Anterior cingulate cortex (tissue), 58 donors: ENCODE data around the gene CSTPP1.
"Not testable (repeated sequence)": the region's sequence is repeated elsewhere in the genome, so short reads cannot be mapped to it uniquely, and the experiment has no call there.

Source experiments
- DNase-seq, 58 donors: peaks; one replicate each; lab custom pipeline; 2025; lab: John Stamatoyannopoulos, UW

Gene CSTPP1

DNA sequence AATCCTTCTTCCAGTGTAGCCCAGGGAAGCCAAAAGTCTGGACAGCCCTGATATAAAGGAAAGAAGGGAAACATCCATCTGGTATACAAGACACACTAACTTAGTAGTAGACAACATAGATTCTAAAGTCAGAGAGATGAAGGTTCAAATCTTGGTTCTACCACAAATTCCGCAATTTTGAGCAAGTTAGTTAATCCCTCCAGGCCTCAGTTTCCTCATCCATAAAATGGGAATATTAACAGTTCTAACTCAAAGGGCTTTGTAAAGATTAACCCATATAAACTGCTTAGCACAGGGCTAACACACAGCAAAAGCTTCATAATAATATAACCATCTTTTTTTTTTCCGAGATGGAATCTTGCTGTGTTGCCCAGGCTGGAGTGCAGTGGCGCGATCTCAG is 29.0 kb upstream of the CSTPP1 start:
- DNase-seq: no peak

GRCh38 chr11:46912526-46913150 is 23.9 kb upstream of the CSTPP1 start:
- DNase-seq: peak in 10 of 58 donors; percentile 20 to 52 (median 32)

- DNase-seq: peak in 5 of 58 donors; percentile 23 to 47 (median 33)
These were observed 23.1 kb upstream of the CSTPP1 start for GRCh38 chr11:46913484-46913883.

DNA sequence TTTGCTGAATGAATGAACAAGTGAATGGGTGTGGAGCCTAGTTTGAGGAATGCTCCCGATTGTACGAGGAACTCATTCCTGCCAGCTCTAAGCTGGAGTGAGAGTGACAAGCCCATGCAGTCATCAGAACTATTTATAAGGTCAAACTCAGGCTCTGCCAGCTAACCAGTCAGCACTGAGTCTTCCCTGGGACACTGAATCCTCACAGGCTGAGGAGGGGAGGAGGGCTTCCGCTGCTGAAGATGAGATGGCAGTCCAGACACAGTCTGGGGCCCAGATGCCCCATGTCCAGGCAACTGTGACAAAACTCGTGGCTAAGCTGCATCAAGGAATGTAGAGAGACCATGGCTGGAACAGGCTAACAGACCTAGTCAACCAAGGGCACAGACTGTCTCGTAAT is 22.2 kb upstream of the CSTPP1 start:
- peak in 7 of 58 donors; percentile 19 to 62 (median 27) for DNase-seq

GRCh38 chr11:46914910-46915309 is 21.7 kb upstream of the CSTPP1 start:
- no peak for DNase-seq

- peak in 14 of 58 donors; percentile 19 to 56 (median 30) for DNase-seq
These were observed 20.1 kb upstream of the CSTPP1 start for GRCh38 chr11:46916286-46917108.

DNA sequence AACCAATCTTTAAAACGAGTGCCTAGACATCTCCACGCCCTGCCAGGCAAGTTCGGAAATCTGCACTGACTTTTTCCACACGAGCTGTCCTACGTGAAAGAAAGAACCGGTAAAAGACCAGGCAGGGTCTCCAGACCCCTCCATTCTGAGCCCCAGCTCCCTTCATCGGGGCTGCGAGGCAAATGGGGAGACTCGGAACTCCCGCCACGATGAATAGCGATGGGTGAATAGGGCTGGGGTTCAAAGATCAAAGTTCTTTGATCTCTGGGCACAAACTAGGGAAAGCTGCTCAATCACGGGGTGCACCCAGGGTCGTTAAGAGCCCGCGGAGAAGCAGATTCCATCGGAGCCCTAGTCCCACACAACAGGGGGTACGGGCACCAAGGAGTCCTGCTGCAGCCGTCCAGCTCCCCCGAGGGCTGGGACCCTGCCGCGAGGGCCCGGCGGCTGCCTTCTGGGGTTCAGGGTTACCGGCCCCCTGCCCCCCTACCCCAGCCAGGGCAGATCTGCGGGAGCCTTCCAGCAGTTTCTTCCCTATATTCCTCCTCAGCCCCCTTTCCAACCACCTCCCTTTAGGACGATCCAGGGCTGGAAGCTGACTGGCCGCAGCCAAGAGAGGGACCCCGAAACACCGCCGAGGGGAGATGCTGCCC is 19.3 kb upstream of the CSTPP1 start:
- DNase-seq: no peak

DNA sequence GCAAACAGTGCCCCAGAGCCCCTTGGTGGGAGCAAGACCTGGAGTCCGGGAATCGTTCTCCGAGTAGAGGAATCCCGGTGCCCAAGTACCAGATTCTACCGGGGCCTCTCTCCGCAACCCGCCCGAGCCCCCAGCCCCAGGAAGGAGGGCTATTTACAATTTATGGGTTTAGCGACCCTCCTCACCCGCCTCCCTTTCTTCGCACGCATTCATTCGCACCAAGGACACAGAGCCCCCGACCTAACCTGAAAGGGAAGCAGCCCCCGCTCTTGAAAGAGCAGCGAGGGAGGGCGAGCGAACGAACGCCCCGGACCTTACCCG is 18.8 kb upstream of the CSTPP1 start:
- DNase-seq: no peak

DNA sequence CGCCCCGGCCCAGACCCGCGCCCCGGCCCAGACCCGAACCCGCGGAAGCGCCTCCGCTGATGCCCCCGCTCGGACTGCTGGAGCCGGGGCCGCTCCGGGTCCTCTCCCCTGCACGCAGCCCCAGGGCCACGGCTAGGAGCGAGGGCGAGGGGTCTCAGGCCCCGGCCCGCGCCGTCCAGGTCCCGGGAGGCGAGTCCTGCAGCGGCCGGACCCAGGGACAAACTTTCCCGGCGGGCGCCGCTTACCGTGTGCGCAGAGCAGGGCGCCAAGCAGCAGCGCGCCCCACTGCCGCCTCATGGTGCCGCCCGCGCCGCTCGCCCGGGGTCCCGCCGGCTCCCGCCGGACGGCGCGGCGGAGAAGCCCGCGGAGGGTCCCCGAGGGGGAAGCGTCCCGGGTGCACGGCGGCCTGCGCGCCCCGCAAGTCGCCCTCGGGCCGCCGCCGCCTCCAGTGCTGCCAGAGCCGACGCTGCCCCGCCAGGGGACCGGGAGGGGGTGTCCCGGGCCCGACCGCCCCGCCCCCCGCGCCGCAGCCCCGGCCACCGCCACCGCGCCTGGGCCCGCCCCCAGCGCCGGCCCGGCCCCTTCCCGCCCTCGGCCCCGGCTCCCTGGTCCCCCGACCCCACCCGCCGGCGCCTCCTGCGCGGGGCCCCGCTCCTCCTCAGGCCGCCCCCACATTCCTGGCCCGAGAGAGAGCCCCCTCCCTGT is 18.3 kb upstream of the CSTPP1 start, which contains the start of gene LRP4:
Gene LRP4, minus strand, starts transcription at position 468 of the 705 bp plus-strand sequence. Its CDS starts 171 bp downstream, at position 297.
- DNase-seq: peak in 38 of 58 donors; percentile 30 to 72 (median 46)

DNA sequence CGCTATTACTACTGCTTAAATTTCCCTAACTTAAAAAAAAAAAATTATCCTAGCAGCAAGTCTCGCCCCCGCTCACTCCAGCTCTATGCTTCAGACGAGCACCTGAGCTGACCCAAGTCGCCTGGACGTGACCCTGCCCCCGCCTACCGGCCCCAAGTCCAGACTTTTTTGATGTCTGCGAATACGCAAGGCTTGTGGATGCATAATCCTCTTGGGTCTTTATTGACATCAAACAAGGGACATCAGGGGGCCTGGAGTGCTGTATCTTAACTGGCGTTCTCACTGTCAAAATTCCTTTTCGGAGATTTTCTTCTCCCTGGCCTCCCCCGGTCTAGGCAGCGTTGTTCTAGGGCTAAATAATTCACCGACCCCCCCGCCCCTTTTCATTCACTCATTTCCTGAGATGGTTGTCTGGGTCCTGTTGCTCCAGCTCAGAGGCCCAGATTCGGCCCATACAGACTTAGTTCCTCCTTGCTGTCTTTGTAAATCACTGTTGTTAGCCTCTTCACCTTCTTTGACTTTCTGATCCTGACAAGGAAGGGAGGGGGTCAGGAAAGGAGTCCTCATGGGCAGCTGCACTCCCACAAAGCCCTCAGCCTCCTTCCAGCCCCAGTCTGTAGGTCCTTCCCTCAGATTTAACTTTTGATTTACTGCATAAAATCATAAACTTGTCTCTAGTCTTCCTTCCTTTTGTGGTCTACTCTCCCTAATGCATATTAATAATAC is 17.6 kb upstream of the CSTPP1 start:
- DNase-seq: no peak

- DNase-seq: peak in 12 of 58 donors; percentile 26 to 52 (median 39)
These were observed 15.8 kb upstream of the CSTPP1 start for GRCh38 chr11:46920755-46921154.

DNA sequence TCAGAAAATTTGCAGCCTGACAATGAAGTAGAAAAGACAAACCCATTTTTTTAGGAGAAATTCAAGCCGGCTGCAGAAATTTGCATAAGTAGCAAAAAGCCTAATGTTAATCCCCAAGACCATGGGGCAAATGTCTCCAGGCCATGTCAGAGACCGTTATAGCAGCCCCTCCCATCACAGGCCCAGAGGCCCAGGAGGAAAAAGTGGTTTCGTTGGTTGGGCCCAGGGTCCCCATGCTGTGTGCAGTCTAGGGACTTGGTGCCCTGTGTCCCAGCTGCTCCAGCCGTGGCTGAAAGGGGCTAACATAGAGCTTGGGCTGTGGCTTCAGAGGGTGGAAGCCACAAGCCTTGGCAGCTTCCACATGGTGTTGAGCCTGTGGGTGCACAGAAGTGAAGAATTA is 8.6 kb upstream of the CSTPP1 start:
- not testable (repeated sequence) for DNase-seq

GRCh38 chr11:46928701-46929100 is 7.9 kb upstream of the CSTPP1 start:
- DNase-seq: not testable (repeated sequence)

DNA sequence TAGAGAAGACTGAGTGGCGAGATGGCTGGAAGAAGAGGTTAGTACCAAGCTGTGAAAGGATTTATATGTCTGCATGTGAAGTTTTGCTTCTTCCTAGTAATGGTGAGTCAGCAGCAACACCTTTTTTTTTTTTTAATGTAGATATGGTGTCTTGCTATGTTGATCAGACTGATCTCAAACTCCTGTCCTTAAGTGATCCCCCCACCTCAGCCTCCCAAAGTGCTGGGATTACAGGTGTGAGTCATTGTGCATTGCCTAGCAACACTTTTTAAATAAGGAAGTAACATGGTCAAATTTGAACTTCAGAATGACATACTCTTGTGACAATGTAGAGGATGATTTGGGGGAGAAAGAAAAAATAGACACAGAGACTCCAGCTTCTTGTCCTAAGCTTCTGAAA is 6.5 kb upstream of the CSTPP1 start:
- DNase-seq: no peak

DNA sequence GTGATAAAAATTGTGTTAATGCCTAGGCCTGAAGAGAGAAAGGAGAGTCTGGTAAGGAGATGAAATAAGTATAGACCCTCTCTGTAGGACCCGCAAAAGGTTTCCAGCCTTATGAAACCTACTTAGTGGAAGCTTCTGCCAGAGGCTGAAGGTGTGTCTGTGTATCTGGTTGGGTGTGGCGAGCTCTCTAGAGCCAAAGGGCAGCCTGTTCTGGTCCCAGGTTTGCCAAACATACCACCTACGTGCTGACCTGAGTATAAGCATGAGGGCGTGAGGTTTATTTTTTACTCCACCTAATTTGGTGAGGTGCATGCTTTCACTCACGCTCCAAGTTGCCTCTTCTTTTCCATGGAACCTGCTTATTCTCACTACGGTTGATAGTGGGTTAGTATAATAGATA is 5.6 kb downstream of the CSTPP1 start:
- DNase-seq: no peak

DNA sequence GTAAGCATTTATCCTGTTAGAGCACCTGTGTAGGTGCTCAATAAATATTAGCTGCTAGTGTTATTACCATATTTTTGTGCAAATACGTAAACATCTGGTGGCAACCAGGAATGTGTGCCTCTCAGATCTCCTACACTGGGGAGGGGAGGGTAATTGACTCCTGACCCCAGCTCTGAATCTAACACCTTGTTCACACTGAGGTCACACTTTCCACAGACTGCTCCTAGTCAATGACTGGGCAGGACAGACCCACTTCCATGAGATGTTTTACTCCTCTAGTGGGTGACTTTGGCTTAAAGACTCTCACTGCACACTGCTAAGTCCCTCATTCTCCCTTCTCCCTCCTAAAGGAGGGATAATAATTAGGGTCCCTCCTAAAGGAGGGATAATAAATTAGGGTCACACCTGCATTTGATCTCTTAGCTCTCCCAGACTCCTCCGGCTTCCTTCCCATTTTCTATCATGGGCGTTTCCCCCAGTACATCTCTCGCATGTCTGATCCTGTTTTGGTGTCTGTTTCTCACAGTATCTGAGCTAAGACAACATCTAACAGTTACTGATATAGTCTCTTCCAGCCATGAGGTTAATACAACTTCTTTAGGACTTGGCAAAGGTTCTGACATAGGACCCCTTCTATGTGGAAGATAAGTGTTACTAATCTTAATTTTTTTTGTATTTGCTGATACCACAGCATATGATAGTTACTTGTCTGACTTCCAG is 8.0 kb downstream of the CSTPP1 start:
- DNase-seq: no peak

DNA sequence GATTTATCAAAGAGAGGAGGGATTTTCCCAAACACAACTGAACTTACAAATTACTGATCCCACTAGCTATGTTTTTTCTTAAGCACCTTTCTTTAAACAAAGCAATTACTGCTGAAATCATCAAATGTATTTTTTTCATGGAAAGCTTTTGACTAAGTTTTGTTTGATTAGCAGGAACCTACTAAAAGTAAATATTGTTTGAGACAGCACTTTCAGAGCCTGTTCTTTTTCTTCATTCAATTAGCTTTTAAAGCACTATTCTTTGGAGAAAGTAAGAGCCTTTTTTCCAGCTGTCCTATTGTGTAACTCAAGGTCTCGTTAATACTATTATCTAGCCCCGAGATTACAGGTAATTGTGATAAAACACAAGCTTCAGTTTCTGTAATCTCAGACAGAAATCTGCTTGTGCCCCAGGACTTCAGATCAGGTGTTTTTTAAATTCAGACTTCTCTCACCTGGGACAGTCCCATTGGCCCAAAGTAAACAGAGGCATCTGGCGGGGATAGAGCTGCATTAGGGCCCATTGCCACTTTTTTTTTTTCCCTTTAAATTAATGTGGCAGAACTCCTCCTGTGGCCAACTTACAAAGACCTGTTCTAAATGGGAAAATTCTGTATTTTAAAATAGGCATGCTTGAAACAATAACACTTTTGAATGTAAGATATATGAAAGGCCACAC is 11.0 kb downstream of the CSTPP1 start:
- no peak for DNase-seq

DNA sequence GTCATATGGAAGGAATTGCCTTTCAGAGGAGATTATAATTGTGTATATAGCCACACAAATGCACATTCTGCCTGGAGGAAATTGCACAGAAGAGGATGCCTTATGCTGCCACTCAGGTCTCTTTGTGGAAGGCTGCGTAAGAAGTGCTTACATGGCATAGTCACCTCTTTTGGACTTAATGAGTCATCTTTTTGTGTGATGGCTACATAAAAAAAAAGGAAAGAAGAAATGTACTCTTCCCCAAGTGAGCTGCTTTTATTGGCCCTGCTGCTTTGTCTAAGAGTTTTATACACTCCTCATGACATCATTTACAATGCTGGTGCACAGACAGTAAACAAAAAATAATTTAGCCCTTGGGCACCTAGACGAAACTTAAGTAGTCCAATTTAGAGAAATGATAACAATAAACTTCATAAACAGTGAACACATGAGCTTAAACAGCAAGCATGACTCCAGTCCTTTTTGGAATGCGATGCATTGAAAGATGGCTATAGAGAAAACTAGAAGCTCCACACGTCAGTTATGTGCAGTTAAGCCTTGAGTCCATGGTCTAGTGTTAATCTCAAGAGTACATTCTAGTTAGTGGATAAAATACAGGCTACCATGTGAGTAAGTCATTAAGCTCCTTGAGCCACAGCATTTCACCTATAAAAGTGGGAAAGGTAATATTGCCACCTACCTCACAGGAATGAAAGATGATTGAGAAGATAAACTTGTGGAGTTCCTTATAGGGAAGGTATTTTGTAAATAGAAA is 12.0 kb downstream of the CSTPP1 start:
- DNase-seq: no peak
